Loucy (cell line): ENCODE data around the gene GSTA3.
"Not testable (repeated sequence)": the region's sequence is repeated elsewhere in the genome, so short reads cannot be mapped to it uniquely, and the experiment has no call there.

Experiments used
- H2AFZ ChIP-seq: fragments of 200-600 bp; sonication (generic); 2 replicates; pipeline ENCODE4 v1.6.0; 2016; ENCODE audit warnings: antibody characterized with exemption, mild to moderate bottlenecking, low read length, moderate library complexity
- H3F3A ChIP-seq: fragments of 200-600 bp; 2 replicates; pipeline ENCODE4 v1.6.0; 2016; ENCODE audit warnings: antibody characterized with exemption, low read depth, mild to moderate bottlenecking
- H3K27me3 ChIP-seq: fragments of 200-600 bp; sonication (generic); 2 replicates; pipeline ENCODE4 v1.6.1; 2014; ENCODE audit warnings: low read length, mild to moderate bottlenecking; ENCODE audit not compliant: insufficient read depth, poor library complexity, severe bottlenecking
- H3K36me3 ChIP-seq: fragments of 200-600 bp; sonication (generic); 2 replicates; pipeline ENCODE4 v1.6.1; 2016; ENCODE audit warnings: low read length; ENCODE audit not compliant: insufficient read depth
- H3K4me1 ChIP-seq: fragments of 200-600 bp; sonication (generic); 2 replicates; pipeline ENCODE4 v1.5.1; 2014; ENCODE audit warnings: low read length, mild to moderate bottlenecking; ENCODE audit not compliant: insufficient read depth, poor library complexity, severe bottlenecking
- H3K4me2 ChIP-seq: fragments of 200-600 bp; sonication (generic); 2 replicates; pipeline ENCODE4 v1.6.0; 2014; ENCODE audit warnings: antibody characterized with exemption, low read length, low read depth, mild to moderate bottlenecking; ENCODE audit not compliant: poor library complexity, severe bottlenecking
- H3K4me3 ChIP-seq: fragments of 200-600 bp; sonication (generic); 2 replicates; pipeline ENCODE4 v1.5.1; 2014; ENCODE audit warnings: low read length, mild to moderate bottlenecking, mixed read lengths; ENCODE audit not compliant: poor library complexity, severe bottlenecking
- H3K79me2 ChIP-seq: fragments of 200-600 bp; sonication (generic); 2 replicates; pipeline ENCODE4 v1.6.1; 2014; ENCODE audit warnings: low read length; ENCODE audit not compliant: insufficient read depth
- H3K9ac ChIP-seq: fragments of 200-600 bp; sonication (generic); 2 replicates; pipeline ENCODE4 v1.6.0; 2014; ENCODE audit warnings: mild to moderate bottlenecking, low read depth, low read length, moderate library complexity; ENCODE audit not compliant: poor library complexity, severe bottlenecking
- H3K9me2 ChIP-seq: fragments of 200-600 bp; sonication (generic); replicated peaks from 2 replicates; pipeline ENCODE4 v1.6.1; 2016; ENCODE audit warnings: low read depth, low read length, mixed read lengths
- H3K9me3 ChIP-seq: fragments of 200-600 bp; sonication (generic); 2 replicates; pipeline ENCODE4 v1.6.1; 2014; ENCODE audit warnings: mild to moderate bottlenecking, antibody characterized with exemption, low read length, low read depth; ENCODE audit not compliant: insufficient read depth
- H4K20me1 ChIP-seq: fragments of 200-600 bp; sonication (generic); 2 replicates; pipeline ENCODE4 v1.6.0; 2014; ENCODE audit warnings: antibody characterized with exemption, low read length, mild to moderate bottlenecking; ENCODE audit not compliant: insufficient read depth, poor library complexity, severe bottlenecking
- EZH2phosphoT487 ChIP-seq: fragments of 200-600 bp; IDR thresholded peaks from 2 replicates; pipeline ENCODE4 v1.6.1; 2018; ENCODE audit warnings: antibody characterized with exemption, mild to moderate bottlenecking, moderate library complexity, borderline replicate concordance
- TF ChIP-seq, protein P1 (sequence below): fragments of 200-600 bp; sonication (generic); conservative IDR thresholded peaks from 2 replicates; pipeline ENCODE4 v1.5.1; 2014; ENCODE audit warnings: mild to moderate bottlenecking, antibody characterized with exemption, low read length

Gene GSTA3

GRCh38 chr6:52918771-52919170, 9.3 kb upstream of the GSTA3 start:
- not testable (repeated sequence) for H3K4me2 ChIP-seq, H3K4me3 ChIP-seq, H3F3A ChIP-seq, H3K9ac ChIP-seq, H3K9me3 ChIP-seq, H3K36me3 ChIP-seq, H3K9me2 ChIP-seq, H3K79me2 ChIP-seq, H3K4me1 ChIP-seq, H3K27me3 ChIP-seq, H4K20me1 ChIP-seq, H2AFZ ChIP-seq

DNA sequence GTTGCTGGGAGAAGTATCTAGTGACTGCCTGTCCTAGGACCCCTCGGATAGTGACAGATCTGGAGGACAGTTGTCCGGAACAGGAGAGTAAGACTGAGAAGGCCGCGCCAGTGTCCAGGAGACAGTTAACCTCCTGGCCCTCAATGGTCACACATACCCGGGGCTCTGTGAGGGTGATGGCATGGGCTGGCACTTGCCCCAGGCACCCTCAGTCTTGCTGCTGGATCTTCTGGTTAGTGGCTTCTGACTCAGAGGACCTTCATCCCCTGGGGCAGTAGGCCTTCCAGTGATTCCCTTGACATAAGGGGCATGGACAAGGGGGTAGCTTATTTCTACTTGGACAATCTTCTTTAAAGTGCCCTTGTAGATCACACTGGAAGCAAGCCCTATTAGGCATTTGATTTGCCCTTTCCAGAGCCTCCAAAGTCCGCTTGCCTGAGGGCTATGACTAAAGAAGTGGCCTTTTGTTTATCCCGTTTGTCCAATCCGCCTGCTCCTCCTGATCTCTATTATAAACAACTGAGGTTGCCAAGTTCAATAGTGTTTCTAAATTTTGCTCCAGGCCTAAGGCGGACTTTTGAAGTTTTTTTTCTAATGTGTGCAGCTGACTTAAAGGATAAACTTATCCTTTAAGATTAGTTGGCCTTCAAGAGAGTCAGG, 8.7 kb upstream of the GSTA3 start:
- H3K79me2 ChIP-seq, H3K9me3 ChIP-seq, H3K4me3 ChIP-seq, H3F3A ChIP-seq, H3K9ac ChIP-seq, H3K27me3 ChIP-seq, H3K36me3 ChIP-seq, H3K9me2 ChIP-seq, H3K4me2 ChIP-seq, H3K4me1 ChIP-seq, H4K20me1 ChIP-seq, H2AFZ ChIP-seq: not testable (repeated sequence)

DNA sequence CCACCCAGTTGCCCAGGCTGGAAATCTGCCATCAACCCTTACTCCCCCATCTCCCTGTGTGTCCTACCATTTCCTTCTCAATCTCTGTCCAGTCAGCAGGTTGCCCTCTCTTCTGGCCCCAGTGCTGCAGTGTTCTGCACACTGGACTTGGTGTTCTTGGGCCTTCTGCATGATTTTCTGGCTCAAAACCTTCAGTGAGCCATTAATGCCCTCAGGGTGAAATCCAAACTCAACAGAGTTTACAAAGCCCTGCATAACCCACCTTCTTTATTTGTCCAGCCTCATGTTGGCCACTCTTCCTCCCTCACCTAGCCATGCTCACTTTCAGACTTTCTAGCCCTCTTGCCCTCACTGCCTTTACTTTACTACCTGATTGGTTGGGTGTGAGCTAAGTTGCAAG, 5.0 kb upstream of the GSTA3 start:
- H3K36me3 ChIP-seq = no peaks in the 10 kb centered on the region
- no peak overlapping the region for H2AFZ ChIP-seq
- H3K4me2 ChIP-seq = no peak overlapping the region
- no peaks in the 10 kb centered on the region for H3K27me3 ChIP-seq
- H3K9me3 ChIP-seq = no peaks in the 10 kb centered on the region
- H3K4me1 ChIP-seq = no peaks in the 10 kb centered on the region
- H3K9me2 ChIP-seq = no peaks in the 10 kb centered on the region
- no peaks in the 10 kb centered on the region for H3F3A ChIP-seq
- H3K4me3 ChIP-seq = no peak overlapping the region
- no peaks in the 10 kb centered on the region for H3K79me2 ChIP-seq
- H3K9ac ChIP-seq = no peak overlapping the region
- TF ChIP-seq EZH2phosphoT487 = no peak
- TF ChIP-seq, protein P1, sequence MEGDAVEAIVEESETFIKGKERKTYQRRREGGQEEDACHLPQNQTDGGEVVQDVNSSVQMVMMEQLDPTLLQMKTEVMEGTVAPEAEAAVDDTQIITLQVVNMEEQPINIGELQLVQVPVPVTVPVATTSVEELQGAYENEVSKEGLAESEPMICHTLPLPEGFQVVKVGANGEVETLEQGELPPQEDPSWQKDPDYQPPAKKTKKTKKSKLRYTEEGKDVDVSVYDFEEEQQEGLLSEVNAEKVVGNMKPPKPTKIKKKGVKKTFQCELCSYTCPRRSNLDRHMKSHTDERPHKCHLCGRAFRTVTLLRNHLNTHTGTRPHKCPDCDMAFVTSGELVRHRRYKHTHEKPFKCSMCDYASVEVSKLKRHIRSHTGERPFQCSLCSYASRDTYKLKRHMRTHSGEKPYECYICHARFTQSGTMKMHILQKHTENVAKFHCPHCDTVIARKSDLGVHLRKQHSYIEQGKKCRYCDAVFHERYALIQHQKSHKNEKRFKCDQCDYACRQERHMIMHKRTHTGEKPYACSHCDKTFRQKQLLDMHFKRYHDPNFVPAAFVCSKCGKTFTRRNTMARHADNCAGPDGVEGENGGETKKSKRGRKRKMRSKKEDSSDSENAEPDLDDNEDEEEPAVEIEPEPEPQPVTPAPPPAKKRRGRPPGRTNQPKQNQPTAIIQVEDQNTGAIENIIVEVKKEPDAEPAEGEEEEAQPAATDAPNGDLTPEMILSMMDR = no peak
- H4K20me1 ChIP-seq = no peaks in the 10 kb centered on the region

GRCh38 chr6:52910091-52910490, 593 bp upstream of the GSTA3 start:
- H3K4me1 ChIP-seq = no peaks in the 10 kb centered on the region
- no peak overlapping the region for H3K4me2 ChIP-seq
- no peaks in the 10 kb centered on the region for H3K9me2 ChIP-seq
- TF ChIP-seq, protein P1 = no peak
- no peak for TF ChIP-seq EZH2phosphoT487
- no peaks in the 10 kb centered on the region for H3K36me3 ChIP-seq
- no peaks in the 10 kb centered on the region for H3K27me3 ChIP-seq
- no peaks in the 10 kb centered on the region for H4K20me1 ChIP-seq
- no peak overlapping the region for H3K9ac ChIP-seq
- H3F3A ChIP-seq = no peaks in the 10 kb centered on the region
- no peaks in the 10 kb centered on the region for H3K9me3 ChIP-seq
- no peak overlapping the region for H3K4me3 ChIP-seq
- no peaks in the 10 kb centered on the region for H3K79me2 ChIP-seq
- H2AFZ ChIP-seq = no peak overlapping the region
